Putamen (tissue), 1 donor: ENCODE data around the gene TCF21.

Experiments used
- DNase-seq: peaks from one replicate; pipeline ENCODE4 v3.0.0-alpha.2; 2016; ENCODE audit warnings: low spot score

The TCF21 gene

DNA sequence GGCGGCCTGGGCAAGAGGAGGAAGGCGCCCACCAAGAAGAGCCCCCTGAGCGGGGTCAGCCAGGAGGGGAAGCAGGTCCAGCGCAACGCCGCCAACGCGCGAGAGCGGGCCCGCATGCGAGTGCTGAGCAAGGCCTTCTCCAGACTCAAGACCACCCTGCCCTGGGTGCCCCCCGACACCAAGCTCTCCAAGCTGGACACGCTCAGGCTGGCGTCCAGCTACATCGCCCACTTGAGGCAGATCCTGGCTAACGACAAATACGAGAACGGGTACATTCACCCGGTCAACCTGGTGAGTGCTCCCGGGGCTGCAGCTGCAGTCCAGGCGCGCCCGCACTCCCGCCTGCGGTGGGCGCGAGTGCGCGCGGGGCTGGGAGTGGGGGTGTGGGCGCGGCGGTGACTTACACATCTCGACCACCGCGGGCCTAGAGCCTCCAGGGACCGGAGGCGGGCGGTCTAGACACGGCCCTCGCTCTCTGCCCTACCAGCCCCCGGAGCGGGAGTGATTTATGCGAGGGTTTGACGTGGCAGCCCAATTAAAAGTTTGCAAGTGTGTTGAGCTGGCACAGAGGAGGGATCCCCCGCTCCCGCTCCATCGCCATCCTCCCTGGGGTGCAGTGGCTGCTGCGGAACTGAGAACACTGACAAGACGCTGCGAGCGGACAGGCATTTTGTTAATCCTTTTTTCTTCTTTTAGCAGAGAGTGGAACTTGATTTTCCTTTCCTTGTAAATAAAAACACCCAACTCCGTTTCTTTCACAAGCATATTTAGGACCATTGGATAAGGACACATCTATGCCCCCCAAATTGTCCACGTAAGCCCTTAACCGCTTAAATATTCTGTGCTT is 867 bp downstream of the TCF21 start:
- DNase-seq = no peak

DNA sequence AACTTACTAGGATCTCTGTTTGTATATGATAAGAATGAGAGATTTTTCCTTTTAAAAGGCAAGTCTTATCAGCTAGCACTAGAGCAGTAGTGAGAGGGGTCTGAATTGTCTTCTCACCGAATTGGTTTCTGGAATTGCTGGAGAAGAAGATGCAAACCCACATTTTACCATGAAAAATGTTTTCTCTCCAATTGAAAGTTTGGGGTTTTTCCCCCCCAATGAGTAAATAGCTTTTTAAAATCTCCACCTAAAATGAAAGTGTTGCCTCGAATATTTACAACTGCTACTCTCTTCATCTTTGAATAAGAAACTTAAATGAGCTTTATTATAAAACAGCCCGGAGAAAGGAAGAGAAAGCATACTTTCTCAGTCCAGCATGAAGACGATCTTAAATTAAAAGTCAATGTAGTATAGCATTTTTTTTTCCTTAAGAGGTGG is 1.8 kb downstream of the TCF21 start:
- DNase-seq = no peak

DNA sequence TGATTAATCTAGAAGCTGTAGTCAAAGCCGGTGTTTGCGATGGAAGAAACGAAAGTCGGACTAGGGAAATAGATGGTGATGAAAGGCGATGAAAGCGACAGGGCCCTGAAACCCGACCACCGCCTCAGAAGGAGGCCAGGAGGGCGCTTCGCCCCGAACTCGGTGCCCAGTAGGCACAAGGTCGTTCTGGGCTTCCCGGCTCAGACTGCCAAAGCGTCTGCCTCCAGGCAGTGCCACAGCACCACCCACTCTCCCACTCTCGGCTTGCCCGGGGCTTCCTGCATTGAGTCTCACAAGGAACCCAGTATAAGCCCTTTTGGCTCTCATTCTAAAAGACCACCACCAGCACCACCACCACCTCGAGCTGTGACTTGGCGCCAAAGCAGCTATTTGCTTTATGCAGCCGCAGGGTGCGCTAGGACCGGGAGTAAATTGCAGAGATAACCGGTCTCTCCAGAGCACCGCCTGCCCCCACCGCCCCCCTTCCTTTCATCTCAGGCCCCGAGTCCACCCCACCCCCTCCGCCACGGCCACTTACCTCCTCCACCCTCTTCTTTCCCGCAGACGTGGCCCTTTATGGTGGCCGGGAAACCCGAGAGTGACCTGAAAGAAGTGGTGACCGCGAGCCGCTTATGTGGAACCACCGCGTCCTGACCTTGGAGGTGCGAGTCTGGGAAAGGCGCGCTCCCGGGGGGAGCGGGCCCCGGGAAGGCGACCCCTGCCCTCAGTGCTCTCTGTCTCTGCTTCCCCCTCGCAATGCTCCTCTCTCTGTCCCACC is 2.4 kb downstream of the TCF21 start:
- DNase-seq = no peak

DNA sequence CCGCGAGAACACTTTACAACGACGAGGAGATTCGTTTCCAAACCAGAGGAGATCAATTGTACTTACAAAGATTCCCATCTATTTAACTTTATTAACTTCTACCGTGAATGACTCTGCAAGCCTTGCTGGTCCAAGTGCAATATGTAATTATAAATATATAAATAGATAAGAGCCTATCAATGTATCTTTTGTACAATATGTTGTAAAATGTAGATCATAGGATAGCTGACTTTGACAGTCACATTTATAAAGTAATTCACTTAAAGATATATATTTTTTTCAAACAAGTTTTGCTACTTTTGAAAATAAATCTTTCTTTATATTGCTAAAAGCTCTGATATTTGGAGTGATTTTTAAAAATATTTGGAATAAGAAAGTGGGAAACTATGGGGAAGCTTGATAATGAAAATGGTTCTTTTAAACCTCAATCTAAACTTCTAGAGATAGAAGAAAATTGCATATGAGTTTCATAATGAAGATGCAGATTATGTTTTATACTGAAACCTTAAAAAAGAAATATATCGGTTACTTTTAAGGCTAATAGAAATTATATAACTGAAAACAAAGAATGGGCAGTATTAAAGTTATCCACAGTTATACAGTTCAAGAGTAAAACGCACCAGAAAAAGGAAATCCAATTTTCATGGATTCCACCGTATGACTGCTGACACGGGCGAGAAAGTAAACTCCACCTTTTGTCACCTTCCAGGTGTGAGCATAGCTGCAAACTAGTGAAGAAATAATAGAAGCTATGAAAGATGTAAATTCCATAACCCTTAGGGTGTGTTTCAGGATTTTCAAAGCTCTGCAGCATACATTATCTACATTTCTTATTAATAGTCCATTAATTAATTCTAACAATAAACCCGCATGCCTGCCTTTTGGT is 3.3 kb downstream of the TCF21 start:
- DNase-seq = no peak

DNA sequence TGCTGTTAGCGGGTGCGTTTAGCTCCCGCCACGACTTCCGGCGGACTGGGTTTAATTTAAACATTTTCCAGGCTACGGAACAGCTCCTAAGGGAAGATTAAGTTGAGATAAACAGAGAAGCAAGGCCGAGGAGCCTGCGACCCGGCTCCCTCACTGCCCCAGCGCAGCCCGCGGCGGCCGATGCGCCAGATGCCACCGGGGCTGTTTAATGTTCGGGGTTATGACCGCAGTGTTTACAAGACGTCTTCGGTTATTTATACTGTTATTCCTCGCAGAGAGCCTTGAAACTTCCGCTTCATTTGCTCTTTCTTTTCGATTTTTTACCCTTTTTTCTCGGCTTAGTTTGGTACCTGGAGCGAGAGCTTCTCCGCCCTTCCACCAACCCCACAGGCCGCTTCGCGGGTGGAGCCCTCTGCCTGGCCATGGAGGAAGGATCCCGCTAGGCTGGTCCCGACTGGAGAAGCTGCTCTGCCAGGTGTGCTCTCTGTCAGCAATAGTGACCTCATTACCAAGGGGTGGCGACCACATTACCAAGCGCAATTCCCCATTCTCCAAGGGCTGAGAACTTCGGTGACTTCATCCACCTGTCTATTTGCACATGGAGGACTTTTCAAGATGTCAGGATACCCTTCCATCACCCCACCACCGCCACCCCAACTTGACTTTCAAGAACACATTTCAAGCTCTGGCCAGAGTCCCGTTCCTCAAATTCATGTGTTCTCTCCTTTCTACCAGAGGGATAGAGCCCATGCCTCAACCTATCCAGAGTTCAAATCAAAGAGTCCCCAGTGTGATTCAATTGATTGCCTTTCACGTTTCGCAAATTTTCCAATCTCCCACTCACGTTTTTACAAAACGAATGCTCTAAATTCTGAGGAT is 4.1 kb downstream of the TCF21 start:
- DNase-seq = no peak

DNA sequence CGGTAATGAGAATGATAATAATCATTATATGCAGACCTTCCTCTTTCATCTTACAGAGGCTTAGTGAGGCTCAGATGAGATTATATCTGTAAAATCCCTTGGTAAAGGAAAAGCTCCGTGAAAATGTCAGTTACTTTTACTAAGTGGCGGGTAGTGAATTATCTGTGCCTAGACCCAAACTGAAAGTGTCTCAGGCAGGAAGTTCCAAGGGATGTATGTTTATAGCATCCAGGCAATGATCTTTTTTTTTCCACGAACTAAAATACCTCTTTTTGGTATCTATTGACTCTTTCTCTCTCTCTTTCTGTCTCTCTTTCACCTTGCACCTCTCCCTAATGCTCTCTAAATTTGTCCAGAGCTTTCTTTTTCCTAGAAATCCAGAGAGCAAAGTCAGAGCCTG is 5.0 kb downstream of the TCF21 start:
- DNase-seq = no peak

DNA sequence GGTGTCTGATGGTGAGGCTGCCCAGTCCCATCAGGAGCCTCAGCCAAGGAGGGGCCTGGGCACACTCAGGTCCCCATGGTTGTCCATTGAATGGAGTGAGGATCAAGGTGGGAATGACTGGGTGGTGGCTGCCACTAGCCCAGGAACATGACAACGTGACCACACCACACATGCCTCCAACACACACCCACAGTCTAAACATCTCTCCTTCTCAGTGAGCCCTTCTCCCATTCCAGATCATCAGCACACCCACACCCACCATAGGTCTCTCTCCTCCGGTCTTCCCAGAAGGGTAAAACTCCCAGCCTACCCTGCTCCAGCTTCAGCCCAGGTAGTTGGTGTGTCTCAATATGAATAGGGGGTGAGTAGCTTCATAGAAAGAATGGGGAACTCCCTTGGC is 5.5 kb downstream of the TCF21 start:
- no peak for DNase-seq

DNA sequence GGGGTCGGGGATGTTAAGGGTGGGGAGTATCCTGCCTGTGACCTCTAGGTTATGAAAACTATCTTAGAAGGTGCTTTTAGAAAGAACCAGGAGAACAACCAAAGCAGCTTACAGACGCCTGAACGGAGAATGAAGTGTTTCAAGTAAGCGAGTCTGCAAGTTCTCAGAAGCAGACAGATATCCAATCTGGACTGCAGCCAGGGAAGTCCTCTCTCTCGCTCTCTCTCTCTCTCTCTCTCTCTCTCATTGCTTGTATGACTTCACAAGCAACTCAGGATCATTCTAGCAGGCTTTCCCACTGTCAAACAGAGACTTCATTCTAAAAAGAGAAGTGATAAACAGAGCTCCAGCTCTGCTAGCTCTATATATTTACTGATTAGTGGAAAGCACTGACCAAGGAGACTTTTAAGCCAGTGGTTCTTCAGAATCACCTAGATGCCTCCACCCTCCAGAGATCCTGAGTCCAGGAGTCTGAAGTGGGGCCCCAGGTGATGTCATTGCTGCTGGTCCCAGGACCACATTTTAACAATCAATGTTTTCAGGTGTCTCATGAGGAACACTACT is 6.0 kb downstream of the TCF21 start:
- no peak for DNase-seq

DNA sequence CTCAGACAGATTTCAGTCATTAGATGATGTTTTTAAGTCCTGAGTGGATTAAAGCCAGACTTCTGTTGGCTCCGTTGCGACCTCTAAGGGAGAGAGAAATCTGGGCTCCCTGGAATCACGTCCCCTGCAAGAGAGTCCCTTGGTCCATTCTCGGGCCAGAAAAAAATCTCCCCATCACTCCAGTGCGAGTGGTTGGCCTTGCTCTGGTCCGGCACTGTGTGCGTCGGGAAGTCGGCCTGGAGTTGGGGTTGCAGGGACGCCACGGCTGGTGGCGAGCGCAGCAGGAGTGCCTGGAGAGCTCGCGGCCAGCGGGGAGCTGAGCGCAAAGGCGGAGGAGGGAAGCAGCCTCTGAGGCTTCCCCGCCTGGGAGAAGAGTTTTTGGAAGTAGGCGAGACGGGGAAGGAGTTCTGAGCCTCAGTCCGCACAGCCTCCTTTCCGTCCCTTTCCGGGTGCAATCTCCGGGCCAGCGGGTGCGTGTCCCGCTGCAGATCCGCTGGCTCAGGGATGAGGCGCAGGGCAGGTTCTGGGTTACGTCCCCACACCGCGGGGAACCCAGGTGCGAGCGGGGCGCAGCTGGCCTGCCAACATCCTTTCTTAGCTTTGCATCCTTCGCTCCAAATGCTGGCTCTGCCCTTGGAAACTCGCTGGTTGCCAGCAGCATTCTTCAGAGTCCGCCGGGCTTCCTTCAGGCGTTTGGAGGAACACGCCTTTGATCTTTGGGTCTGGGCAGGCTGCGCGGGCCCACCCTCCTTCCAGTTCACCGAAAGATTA is 6.8 kb downstream of the TCF21 start:
- no peak for DNase-seq

DNA sequence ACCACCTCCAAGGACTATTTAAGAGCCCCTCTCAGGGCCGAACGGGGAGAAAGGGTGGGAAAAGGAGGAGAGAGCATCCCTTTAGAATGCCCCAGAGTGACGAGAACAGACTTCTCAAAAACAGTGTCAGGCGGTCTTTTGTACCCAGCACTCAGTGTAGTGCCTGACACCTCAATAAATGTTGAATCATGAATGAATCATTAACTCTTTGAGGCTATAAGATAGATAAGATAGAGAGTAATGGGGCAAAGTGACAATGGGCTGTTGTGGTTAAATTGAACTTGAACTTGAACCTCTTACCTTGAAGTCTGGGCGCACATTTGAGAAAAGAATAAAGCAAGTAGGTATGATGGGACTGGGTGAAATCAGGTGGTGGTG is 7.4 kb downstream of the TCF21 start:
- DNase-seq = no peak

DNA sequence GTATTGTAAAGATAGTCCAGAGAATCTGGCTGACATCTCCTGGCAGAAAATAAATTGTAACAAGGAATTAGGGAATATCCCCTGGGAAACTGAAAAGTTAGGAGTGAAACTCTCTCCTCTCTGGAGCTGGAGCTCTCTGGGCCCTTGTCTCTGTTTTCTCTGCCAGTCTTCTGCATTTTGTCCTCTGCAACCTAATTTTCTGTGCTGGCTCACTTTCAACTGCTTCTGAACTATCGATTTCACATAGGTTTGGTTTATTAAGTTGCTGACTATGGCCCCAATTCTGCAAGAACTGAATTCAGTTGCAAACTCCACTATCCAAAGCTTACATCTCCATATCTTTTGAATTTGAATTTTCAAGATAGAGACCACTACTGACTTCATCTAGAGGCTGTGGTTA is 9.3 kb downstream of the TCF21 start:
- no peak for DNase-seq

DNA sequence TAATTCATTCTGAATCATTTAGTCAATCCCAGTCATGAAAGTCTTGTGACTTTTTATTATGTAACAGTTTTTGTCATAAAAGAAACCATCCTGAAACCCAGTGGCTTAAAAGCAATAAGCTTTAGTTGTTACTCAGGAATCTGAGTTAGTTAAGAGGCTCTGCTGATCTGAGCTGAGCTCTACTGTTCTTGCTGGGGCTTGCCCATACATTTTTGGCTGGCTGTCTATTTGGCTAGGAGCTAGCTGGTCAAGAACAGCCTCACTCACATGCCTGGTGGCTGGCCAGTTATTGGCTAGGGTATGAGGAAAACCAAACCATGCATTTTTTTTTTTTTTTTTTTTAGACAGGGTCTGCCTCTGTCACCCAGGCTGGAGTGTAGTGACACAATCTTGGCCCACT is 10.6 kb downstream of the TCF21 start:
- no peak for DNase-seq

DNA sequence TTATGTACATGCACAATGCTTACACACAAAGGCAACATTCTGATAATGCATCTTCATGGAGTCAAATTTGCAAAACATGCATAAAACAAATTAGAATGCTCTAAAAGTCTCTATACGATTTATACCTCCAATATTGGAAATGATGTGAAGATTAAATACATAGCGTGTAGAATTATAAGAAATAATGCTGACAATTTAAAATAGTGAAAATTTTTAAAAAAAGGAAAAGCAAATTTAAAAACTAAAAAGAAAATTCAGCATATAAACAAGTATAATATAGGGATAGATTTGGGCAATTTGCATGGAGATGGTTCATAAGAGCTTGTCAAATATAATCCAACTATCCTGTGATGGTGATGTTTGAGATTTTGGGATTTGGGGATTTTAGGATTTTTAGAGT is 14.9 kb downstream of the TCF21 start:
- no peak for DNase-seq

DNA sequence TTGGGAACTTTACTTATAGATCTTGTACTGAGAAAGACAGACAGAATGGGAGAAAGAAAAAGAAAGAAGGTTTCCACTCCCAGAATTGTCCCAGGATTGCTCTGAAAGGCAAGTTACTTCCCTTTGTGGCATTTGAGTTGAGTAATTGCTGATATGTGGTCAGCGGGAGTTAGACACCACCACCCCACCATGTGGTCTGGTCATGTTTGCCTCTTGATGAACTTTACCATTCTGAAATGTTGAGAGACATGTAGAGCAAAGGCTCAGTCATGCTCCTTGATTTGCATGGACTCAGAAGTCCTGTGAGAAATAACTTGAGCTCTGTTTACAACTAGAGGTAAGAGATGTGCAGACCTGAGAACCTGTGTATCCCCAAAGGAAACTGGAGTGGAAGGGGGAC is 17.1 kb downstream of the TCF21 start:
- no peak for DNase-seq

DNA sequence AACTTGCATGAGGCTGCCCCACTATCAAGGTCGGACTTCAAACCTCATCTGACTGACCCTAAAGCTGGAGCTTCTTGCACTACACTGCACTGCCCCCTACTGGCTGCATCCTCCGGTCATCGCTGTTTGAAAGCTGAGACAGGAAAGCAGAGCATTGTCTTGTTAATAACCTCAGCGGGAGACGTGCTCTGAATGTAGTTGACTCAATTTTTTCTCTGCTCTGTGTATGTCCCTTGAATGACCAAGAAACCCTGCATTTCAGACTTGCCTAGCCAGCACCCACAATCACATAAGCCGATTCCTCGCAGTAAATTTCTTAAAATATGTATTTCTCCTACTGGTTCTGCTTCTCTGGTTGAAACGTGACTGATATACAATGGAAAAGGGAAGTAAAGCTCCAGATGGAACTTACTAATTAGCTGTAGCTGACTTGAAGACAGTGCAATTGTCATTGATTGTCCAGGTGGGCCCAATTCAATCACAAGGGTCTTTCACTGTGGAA is 27.8 kb downstream of the TCF21 start:
- peak; percentile 85 for DNase-seq

DNA sequence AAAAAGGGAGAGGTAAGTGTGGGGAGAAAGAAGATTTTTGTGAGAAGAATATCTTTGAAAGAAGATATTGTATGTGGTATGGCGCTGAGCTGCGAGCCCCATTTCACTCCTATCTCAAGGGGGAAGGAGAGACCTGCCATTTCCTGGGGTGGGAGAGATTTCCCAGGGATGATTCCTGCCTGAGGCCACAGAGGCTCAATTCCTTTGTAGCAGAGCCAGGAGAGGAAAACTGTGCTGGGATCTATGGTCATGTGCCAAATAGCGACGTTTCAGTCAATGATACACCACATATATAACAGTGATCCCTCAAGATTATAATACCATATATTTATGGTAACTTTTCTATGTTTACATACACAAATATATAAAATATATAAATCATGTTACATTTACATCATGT is 28.9 kb downstream of the TCF21 start:
- no peak for DNase-seq

DNA sequence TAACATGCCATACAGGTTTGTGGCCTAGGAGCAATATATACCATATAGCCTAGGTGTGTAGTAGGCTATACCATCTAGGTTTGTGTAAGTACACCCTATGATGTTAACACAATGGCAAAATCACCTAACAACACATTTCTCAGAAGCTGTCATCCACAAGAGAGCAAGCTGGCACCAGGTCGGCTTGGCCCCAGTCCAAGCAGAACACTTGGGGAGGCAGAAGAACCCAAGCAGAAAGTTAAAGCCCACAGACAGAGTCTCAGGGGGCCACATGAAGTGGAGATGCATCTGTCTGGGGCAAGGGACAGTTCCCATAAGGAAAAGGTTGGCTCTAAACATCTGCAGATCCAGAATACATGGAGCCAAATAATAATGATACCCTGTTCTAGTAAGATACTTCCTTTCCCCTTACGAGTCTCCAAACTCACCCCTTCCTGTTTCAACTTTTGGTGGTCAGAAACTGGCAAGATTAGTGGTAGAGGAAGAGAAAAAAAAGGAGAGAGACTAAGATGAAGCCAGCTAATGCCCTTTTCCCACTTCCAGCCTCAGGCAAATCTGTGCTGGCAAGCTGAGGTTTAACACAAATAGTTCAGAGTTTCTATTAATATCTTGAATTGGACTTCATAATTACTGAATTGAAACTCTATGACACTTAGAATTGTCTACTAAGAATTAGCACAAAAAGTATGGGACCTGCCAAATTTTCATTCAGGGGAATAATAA is 29.5 kb downstream of the TCF21 start:
- no peak for DNase-seq

DNA sequence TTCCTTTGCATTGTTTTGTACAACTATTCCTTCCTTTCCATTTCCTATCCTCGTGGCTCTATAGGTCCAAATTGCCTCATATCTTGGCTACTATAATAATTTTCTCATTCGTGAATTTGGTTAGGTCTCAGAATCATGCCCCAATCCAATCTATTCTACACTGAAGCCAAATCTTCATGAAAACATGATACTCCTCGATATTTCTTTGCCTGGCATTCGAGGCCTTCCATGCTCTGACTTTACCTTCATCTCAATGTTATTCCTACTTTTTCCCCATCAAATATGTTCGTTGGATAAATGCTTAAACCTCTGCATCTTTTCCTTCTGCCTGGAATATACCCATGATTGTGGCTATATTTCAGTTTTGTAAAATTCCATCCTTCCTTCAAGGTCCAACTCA is 30.4 kb downstream of the TCF21 start:
- no peak for DNase-seq

DNA sequence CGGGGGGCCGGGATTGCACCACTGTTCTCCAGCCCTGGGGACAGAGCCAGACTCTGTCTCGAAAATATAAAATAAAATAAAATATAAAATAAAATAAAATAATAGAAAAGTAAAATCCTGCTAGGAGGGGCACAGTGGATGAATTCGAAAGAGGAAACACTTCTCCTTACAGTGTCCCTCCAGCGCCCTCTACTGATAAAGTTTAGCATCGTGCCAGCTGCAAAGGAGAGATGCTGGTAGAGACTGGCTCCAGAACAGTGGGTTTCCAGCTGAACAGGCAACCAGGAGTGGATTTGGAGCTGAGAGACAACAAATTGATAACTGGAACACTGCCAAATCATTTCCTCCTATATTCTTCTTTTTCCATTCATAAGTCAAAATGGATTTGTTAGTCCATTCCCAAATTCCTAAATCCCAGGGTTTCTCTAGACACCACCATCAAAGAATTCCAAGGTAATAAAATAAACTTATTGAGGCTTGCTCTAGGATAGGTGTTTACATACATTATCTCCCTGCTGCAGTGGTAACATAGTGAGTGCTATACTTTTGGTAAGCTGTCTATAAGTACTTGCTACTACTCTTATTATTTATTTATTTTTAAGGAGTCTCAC is 32.4 kb downstream of the TCF21 start:
- peak; percentile 76 for DNase-seq
